HK-2 (cell line): ENCODE measurements around the gene GRK3.
A peak's percentile ranks its signal among the peaks of the same experiment; 100 is the strongest.
"Not testable (repeated sequence)": the region's sequence is repeated elsewhere in the genome, so short reads cannot be mapped to it uniquely, and the experiment has no call there.

Source experiments
- DNase-seq: peaks from one replicate; pipeline ENCODE4 v3.0.0-alpha.2; 2018; ENCODE audit not compliant: unreplicated experiment

The GRK3 gene

DNA sequence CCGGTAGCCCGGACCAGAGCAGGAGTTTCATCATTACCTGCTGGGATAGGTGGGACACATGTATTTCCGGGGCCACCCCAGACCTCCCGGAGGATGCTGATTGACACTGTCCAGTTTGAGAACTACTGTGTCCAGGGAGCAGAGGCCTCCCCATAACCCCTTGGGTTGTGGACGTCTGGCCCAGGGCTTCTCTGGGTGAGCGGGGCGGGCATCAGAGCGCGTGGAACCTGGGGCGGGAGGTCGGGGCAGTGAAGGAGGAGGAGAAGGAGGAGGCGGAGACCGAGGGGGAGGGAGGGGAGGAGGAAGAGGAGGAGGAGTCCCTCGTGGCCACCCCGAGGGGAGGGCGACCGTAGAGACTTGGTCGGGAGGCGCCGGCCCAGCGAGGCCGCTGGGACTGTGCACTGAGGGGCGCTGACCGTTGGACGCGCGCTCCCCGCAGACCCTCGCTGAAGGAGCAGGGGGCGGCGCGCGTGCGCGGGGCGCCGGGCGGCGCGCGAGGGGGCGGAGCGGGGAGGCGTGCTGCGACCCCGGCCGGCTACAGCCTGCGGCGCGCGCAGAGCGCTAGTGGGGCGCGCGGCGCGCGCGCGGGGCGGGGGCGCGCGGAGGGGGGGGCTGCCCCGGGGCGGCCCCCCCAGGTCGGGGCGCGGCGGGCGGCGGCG lies at the start of gene GRK3:
Gene GRK3, plus strand, starts transcription at position 356 of the 659 bp plus-strand sequence. CDS start 366 bp downstream, outside the sequence.
- peak; percentile 60 for DNase-seq

DNA sequence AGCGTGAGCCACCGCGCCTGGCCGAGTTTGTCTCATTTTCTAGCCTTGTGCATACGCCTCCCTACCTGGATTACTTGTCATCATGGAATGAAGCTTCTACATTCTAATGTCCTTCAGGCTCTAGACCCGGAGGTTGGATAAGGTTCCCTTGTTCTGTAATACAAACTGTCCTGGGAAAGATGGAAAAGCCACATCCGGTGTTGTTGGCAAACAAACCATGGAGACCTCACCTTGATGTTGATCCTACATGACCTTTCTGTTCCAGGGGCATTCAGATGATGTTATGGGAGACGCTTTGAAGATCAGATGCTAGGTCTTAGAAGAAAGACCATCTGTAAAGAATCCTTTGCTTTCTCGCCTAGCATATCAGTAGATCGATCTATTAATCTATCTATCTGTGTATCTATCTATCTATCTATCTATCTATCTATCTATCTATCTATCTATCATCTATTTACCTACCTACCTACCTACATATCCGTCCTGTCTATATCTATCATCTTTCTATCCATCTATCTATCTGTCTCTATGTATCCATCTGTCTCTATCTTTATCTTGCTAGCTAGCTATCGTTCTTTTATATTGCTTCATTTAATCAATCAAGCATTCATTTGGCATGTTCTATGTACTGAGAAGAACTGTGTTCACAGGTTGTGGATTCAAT lies 46.3 kb upstream of the GRK3 start:
- DNase-seq = no peak

DNA sequence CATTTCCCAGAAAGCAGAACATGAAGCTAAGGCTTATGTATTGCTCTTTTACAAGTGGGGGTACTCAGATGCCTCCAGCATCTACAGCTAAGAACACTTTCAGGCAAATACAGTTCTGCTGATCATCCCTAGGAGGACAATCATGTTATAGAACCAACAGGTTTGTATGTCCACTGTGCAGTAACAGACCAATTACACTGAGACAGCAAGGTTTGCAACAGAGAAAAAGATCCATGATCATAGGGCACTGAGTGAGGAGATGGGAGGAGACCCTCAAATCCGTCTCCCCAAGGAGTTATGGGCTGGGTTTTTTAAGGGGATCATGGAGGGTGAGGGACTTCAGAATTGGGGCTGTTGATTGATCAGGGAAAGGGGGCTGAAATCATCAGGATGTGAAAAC lies 39.1 kb upstream of the GRK3 start:
- DNase-seq = no peak

DNA sequence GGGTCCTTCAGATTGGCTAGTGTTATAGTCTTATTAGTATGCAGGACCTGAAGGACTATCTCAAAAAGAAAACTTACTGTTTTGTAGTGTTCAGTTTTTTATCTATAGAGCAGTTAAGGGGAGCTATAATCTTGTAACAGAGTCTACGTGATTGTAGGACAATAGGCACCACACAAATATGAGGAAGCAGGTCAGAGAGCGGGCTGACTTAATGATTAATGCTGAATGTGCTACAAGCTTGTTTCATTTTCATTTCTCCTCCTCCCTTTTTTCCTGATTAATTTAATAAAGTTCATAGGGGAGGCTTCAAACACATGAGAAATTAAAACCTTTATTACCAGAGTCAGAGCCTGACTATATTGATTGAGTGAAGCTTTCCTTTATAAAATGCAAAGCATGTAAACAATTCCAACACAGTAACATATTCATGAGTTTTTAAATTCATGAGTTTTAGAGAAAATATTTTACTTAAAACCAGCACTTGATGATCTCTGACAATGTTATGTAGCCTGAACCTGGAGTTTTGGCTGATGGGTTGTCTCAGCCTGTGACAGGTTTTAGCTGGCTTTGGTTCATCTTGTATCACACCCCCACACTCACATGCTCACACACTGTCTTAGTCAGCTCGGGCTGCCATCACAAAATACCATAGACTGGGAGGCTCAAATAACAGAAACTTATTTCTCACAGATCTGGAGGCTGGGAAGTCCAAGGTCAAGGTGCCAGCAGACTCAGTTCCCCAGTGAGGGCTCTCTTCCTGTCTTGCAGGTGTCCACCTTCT lies 38.5 kb upstream of the GRK3 start:
- not testable (repeated sequence) for DNase-seq

DNA sequence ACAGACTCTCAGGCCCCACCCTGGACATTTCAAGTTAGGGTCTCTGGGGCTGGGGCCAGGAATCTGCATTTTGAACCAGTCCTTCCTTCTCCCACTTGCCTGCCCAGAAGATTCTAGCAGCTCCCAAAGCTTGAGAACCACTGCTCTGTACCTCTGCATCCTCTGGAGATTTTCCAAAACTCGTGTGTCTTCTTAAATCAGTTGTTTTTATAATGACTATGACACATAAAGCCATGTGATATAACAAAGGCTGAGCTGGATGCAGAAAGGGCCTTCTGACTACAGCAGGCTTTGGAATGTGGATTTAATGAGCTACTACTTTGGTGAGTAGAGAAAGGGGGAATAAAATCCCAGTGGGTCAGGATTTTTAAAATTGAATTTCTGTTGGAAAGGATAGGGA lies 37.5 kb upstream of the GRK3 start:
- not testable (repeated sequence) for DNase-seq

DNA sequence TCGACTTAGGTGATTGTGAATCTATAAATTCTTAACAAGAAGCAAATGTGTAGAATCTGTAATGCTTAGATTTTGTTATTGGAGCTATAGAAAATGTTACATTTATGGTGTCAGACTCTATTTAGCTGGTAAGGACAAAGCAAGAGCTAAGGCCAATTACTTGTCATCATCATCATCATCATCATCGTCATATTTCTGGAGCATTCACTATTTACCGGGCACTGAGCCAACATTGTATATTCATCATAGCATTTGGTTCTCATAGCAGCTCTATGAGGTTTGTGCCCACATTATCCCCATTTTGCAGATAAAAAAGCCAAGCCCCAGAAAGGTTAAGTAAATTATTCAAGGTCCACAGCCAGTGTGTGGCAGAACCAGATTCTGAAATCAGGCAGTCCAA lies 36.4 kb upstream of the GRK3 start:
- not testable (repeated sequence) for DNase-seq

DNA sequence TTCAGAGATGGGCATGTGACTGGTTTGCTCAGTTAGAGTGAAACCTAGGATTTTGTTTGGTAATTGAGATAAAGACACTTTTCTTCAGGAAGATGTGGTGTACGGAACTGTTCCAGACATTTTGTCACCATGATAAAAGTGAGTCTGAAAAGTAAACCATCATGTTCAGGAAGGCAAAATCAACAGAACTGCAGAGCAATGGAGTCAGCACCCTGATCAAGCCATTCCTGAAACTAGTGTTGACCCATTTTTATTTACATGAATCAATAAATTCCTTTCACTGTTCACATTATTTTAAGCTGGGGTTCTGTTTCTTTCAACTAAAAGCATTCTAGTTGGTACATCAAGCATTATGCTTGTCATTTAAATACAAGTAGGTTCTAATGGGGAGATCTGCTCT lies 35.4 kb upstream of the GRK3 start:
- DNase-seq = not testable (repeated sequence)

DNA sequence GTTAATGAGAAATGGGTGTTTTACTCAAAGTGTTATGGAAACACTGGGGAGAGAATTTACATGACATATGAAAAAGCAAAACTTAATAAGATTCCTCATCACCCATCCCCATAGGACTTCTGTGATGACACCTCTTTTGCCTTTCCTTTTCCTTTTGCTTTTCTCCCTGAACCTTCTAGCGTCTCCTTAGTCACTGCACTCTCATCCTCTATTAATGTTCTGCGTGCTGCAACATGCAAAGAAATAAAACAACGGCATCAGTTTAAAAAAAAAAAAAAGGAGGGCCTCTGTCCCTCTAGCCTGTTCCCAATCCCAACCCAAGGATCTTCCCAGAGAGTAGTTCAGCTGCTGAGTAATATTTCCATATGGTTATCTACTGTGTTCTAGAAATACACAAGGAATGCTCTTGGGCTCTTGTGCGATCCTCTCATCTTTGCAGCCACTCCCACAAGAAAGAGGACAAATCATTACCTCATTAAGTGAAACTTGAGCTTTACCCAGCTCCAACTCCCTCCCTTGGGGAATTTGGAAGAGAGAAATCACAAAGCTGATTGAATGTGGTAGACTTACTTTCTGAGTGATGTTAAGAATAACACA lies 34.8 kb upstream of the GRK3 start:
- not testable (repeated sequence) for DNase-seq

DNA sequence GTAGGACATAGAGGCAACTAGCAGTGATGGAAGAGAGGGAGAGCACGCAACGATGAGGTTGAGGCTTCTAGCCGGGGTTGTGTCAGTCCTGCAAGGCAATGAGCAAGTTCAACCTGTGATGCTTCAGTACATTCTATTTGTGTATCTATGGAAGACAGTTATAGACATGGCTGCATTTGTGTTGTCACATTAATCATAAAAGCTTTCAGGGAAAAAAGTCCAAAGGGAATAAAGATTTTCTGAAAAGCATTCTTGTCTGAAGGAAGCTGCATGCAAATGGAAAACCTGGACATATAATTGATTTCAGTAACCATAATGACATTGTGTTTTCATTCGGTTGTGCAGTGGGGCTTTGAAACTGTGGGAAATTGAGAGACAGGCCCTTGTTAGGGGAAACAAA lies 32.8 kb upstream of the GRK3 start:
- DNase-seq = not testable (repeated sequence)

DNA sequence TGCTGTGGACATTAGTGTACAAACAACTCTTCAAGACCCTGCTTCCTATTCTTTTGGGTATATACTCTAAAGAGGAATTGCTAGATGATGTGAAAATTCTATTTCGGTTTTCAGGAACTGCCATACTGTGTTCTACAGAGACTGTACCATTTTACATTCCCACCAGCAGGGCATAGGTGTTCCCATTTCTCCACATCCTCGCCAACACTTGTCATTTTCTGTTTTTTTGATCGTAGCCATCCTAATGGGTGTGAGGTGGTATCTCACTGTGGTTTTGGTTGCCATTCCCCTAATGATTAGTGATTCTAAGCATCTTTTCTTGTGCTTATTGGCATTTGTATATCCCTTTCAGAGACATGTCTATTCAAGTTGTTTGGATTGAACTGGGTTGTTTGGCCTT lies 29.8 kb upstream of the GRK3 start:
- DNase-seq = no peak

DNA sequence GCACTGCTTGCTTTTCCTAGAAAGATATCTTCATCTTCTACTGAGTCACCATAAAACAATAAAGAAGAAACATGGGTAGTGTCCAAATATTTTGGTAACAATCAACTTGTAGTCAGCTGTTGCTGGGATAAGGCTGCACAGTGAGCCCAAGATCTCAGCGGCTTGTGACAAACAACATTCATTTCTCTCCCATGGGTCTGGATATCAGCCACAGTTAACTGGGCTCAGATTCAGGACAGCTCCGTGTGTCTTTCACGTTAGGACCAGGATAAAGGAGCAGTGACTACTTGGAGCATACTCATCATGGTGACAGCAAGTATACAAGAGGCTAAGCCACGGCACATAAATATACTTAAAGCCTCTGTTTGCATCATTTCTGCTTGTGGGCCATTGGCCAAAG lies 27.9 kb upstream of the GRK3 start:
- DNase-seq = no peak

DNA sequence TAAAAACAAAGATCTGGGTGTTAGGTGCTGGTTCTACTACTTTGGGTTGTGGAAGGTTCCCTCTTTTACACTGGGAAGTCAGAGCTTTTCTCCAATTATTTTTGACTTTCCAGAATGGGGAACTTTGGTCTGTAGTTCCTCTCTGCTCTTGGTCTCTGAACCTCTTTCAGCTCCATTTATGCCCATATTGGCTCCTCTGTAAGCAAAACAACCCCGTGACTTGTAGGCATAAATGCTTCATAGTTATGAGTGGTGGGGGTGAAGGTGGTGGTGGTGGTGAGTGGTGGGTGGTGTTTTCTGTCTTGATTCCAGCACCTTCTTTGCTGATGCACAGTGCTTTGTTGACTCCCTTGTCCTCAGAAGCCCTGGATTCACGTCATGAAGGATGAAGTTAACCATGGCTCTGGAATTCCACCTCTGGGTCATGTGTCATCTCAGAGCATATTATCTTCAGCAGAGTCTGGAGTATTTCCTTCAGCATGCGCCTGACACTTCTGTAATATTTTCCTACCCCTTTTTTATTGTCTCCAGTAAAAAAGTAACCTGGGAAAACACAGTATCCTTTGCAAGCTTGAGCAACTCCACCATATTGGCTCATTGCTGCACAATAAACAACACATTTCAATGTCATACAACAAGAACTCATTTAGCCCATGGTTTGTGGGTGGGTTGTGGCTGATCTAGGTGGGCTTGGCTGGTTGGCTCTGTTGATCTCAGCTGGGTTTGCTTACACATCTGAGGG lies 24.1 kb upstream of the GRK3 start:
- DNase-seq = no peak

DNA sequence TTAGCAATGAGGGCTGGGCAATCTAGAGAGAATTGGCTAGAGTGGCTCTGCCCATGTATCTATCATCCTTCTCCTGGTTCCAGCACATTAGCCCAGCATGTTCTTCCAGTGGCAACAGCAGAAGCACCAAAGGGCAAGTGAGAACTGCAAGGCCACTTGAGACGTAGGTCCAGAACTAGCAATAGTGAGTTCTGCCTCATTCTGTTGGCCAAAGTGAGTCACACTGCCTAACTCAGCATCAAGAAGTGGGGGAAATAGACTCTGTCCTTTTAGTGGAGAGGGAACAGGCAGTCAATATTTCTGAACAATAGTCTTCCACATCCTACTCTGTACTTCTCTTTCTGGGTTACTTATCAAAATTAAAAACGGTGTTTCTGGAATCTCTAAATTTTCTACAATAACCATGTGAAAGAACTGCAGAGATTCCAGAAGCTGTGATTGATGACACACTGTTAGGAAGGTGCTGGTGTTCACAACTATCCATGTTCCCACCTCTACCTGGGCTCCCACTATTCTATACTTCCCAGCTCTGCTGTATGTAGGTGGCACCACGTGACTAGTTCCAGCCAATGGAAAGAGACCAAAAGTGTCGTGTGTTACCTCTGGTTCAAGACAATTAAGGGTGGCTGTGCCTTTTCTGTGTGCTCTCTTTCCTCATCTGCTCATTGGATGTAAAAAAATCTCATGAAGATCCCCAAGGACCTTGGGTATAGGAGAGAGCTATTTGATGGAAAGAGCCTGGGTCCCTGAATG lies 23.4 kb upstream of the GRK3 start:
- DNase-seq = no peak

DNA sequence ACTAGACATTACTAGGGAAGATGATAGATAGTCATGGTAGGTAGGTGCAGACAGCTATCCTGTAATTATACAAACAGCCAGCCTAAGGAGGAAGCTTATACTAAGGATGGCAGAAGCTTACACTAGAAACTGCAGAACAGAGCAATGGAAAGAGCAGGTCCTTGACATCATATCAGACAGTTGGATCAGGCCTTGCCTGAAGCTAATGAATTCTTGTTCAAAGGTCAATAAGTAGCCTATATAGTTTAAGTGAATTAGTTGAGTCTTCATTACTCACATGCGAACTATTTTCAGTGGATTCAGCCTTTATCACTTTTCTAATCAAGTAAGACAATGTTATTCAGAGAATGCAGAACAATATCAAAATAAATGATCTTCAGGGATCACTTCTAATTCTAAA lies 22.3 kb upstream of the GRK3 start:
- DNase-seq = no peak

DNA sequence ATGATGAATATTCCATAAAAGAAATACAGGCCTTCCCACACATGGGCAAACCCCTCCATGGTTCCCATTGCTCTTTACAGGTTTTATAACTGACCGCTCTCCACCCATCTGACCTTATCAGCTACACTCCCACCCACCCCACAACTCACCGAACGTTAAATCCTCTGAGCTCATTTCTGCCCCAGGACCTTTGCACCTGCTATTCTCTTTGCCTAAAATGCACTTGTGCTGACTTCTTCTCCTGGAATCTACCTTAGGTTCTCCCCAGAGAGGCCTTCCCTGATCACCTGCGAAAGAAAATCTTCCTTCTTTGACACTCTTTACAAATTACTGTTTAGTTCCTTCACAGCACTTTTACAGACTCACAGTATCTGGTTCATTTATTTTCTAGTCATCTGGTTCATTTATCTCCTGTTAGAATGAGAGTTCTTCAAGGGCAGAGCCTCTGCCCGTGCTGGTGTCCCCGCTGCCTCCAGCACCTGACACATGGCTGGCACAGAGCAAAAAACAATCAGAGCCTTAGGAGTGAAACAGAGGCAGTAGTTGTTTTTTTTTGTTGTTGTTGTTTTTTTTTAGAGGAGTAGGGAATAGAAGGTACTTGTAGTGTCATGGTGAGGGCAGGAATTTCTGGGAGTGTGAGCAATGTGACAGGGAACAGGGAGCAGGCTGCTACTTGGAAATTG lies 21.6 kb upstream of the GRK3 start:
- no peak for DNase-seq

DNA sequence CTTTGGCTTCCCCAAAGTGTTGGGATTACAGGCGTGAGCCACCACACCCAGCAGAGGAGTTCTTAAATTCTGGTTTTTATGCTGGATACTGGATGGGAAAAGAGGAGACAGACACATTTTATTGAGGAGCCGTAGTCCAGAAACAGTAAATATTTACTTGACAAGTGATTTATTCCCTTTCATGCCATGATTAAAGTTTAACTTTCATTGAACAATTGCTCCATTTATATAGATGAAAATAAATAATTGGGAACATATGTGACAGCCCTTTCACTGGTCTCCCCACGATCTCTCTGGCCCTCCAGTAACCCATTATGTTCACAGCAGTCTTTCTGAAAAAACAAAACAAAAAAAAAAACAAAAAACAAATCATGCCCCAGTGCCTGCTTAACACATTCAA lies 19.3 kb upstream of the GRK3 start:
- no peak for DNase-seq

DNA sequence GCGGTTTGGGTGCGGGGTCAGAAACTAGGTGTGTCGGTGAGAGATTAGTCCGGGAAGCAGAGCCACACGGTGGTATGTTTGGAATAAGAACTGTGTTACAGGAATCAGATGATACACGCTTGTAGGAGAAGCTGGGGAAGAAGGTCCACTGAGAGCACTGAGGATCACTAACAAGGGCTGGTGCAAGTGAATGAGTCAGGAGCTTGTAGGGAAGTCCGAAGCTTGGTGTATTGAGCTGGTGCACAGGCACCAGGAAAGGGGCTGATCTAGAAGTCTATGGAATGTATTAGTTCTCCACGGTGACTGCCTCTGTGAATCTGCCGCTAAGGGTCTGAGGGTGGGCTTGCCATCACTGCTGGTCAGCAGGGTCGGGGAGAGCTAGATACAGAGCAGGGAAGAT lies 18.8 kb upstream of the GRK3 start:
- DNase-seq = no peak

DNA sequence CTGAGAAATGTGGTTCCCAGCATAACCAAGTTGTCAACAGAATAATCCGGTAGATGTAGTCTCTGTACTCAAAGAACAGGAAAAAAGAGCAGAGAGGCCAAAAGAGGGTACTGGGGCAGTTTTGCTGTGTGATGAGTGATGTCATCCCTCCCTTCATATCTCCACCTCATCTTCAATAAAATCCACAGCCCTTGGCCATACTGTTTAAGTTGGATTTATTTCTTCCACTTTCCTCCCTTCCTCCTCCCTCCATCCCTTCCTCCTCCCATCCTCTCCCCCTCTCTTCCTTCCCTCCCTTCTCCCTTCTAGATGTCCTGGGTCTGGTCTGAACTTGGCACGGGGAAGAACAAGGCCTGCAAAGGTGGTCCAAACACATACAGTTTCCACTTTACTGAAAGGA lies 18.2 kb upstream of the GRK3 start:
- DNase-seq = no peak

DNA sequence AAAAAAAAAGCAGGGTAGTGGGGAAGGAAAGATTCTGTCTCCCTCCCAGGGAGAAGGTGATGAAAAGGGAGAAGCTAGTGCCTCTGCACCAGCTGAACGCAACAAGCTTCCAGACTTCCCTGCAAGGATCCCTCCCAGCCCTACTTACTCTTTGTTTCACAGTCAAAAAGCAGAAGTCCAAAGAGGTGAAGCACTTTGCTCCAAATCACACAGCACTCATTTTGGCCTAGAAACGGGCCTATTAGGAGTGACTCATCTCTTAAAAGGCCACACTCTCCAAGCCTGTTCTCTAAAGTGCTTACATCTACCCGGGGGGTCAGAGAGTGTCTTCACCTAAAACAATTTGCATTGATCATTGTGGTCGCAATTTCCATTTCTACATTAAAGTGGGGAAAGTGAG lies 17.7 kb upstream of the GRK3 start:
- no peak for DNase-seq

DNA sequence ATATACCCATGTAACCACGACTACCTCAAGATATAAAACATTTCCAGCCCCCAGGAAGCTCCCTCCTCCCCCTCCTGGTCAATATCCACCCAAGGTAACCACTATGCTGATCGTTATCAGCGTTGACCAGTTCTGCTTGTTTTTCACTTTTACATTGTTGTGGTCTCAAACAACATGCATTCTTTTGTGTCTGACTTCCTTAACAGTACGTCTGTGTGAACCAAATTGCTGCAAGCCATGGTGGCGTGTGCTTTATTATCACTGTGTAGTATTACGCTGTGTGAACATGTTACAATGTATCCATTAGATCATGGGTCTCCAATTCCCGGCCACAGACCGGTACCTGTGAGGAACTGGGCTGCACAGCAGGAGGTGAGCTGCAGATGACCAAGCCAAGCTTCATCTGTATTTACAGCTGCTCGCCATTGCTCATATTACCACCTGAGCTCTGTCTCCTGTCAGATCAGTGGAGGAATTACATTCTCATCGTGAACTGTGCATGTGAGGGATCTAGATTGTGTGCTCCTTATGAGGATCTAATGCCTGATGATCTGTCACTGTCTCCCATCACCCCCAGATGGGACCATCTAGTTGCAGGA lies 15.5 kb upstream of the GRK3 start:
- DNase-seq = no peak
